ENCODE data around the gene TPM3. TPM values are rescaled to one million over a fixed set of nuclear protein-coding genes. Genes with fewer than 3 reads are reported as not detected.
A peak's percentile ranks its signal among the peaks of the same experiment; 100 is the strongest.

Gene TPM3
- total and polyA plus RNA-seq, 2 of the 8 experiments (the other 6 are each of a cell fraction or from before 2014, with no cell fraction given) = 278 to 572 TPM

DNA sequence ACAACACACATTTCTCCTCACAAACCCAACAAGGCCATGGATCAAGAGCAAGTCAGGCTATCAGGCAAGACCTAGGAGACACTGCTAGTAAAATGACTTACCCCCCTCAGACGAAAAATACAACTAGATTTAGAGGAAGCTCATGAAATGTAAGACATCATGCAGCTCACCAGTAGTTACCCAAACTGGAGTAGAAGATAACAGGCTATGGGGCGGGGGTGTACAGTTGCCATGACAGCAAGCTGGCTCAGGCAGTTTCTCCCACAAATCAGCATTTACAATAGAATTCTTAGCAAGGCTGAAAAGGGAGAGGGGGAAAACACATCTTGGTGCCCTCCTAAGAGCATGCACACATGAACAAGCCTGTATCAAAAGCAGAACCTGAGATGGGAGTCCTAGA lies 13.9 kb downstream of the TPM3 start:
- Histone ChIP-seq H2BK15ac (ENCODE audit: low read length) (no peak overlapping the region), H3K9ac (replicated peaks in 1 of 4; ENCODE audit: extremely low read depth in 1 of 4, low read depth in 3 of 4, low read length in 3 of 4) (no peak overlapping the region; a peak in 1 of 7 replicates), H2BK20ac (ENCODE audit: low read length) (no peak overlapping the region), H3K4me1 (replicated peaks in 1 of 4; ENCODE audit: control insufficient read depth in 3 of 4, insufficient read depth in 4 of 4, low read length in 3 of 4) (peaks cover 10 to 17% (median 14%) of the 10 kb centered on the region in 4 experiments), H2AFZ (ENCODE audit: low read length) (no peak overlapping the region), H3K18ac (ENCODE audit: extremely low read depth, low read length) (no peak overlapping the region), H3K23me2 (ENCODE audit: low read depth, low read length) (0 out of 2 replicates have a peak, but pooled peaks cover 4% of the 10 kb centered on the region), H4K5ac (ENCODE audit: insufficient read length, low read depth, low read length) (no peak overlapping the region), H3K4me2 (ENCODE audit: insufficient read depth in 1 of 2, low read depth in 2 of 2, low read length in 2 of 2) (peak overlapping the region; percentile 34 to 83; a peak in 3 of 4 replicates), H3K79me2 (ENCODE audit: control insufficient read depth in 1 of 2, insufficient read depth in 2 of 2, low read length in 2 of 2) (peaks cover 65 to 88% of the 10 kb centered on the region in 2 experiments), H3K4ac (replicated peaks; ENCODE audit: insufficient read length, low read depth, low read length) (no peak overlapping the region), H3K23ac (ENCODE audit: insufficient read length) (no peak overlapping the region), H3K27me3 (replicated peaks in 1 of 4; ENCODE audit: control insufficient read depth in 3 of 4, extremely low read depth in 1 of 4, insufficient read depth in 3 of 4, low read length in 3 of 4) (no peaks in the 10 kb centered on the region), H3K79me1 (ENCODE audit: low read depth, low read length) (peaks cover 21% of the 10 kb centered on the region), H2BK5ac (ENCODE audit: low read depth, low read length) (no peak overlapping the region), H3K27ac (ENCODE audit: low read depth, low read length) (no peak overlapping the region), H2BK120ac (replicated peaks; ENCODE audit: low read depth, low read length) (no peak overlapping the region), H3K14ac (ENCODE audit: insufficient read length) (no peak overlapping the region), H4K8ac (ENCODE audit: extremely low read depth, insufficient read depth, low read length) (no peak overlapping the region), H4K20me1 (replicated peaks in 1 of 2; ENCODE audit: control insufficient read depth in 1 of 2, insufficient read depth in 2 of 2, low read length in 2 of 2) (peaks cover 33 to 34% of the 10 kb centered on the region in 2 experiments), H3K56ac (replicated peaks; ENCODE audit: insufficient read length, low read depth, low read length) (no peak overlapping the region), H2BK12ac (ENCODE audit: low read depth, low read length) (no peak overlapping the region), H3K4me3 (ENCODE audit: extremely low read depth in 1 of 4, insufficient read depth in 2 of 4, low read depth in 3 of 4, low read length in 4 of 4) (0 out of 8 replicates have a peak overlapping the region, but pooled peaks of 1 of the 4 experiments have one; percentile 44), H3K9me3 (ENCODE audit: insufficient read depth in 2 of 2, low read depth in 1 of 2, low read length in 1 of 2) (no peaks in the 10 kb centered on the region), H4K91ac (replicated peaks; ENCODE audit: insufficient read length, low read length) (no peak overlapping the region), H2AK5ac (ENCODE audit: low read depth, low read length) (no peak overlapping the region), H3K36me3 (ENCODE audit: control insufficient read depth in 2 of 4, insufficient read depth in 4 of 4, low read length in 3 of 4) (peaks cover 8 to 33% (median 20%) of the 10 kb centered on the region in 4 experiments)
- ChIA-PET POLR2A (ENCODE audit: partially characterized antibody) (interaction anchor here (0.7 to 11.3 kb wide), 13 partner anchors 10 to 187 kb away, joined by 3 to 107 read pairs (median 4); partner anchors contain the start of genes NUP210L, RPS27 and UBAP2L), CTCF (ENCODE audit: partially characterized antibody) (interaction anchor here (0.6 to 2.0 kb wide), 4 partner anchors 20 to 194 kb away, joined by 4 to 9 read pairs (median 4); no protein-coding TSS in a partner anchor)
- no peak for FAIRE-seq
- DNase-seq (ENCODE audit: low read depth in 1 of 2, low spot score in 2 of 2) = no peak
- WGBS, 2 experiments (ENCODE audit: extremely low coverage in 1 of 2, insufficient coverage in 1 of 2, insufficient read length in 1 of 2, insufficient replicate concordance in 2 of 2, low coverage in 1 of 2, low lambda C conversion rate in 2 of 2, missing lambda C conversion rate in 1 of 2) = 75% methylated on average over 2 of the region's 2 CpGs; no CpG with 5 or more reads in 1 of the 2 experiments
- TF ChIP-seq, protein P1, sequence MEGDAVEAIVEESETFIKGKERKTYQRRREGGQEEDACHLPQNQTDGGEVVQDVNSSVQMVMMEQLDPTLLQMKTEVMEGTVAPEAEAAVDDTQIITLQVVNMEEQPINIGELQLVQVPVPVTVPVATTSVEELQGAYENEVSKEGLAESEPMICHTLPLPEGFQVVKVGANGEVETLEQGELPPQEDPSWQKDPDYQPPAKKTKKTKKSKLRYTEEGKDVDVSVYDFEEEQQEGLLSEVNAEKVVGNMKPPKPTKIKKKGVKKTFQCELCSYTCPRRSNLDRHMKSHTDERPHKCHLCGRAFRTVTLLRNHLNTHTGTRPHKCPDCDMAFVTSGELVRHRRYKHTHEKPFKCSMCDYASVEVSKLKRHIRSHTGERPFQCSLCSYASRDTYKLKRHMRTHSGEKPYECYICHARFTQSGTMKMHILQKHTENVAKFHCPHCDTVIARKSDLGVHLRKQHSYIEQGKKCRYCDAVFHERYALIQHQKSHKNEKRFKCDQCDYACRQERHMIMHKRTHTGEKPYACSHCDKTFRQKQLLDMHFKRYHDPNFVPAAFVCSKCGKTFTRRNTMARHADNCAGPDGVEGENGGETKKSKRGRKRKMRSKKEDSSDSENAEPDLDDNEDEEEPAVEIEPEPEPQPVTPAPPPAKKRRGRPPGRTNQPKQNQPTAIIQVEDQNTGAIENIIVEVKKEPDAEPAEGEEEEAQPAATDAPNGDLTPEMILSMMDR (IDR thresholded peaks at IDR 0.05; ENCODE audit: control extremely low read depth in 1 of 3, insufficient read depth in 1 of 3, low read depth in 1 of 3, low read length in 3 of 3) = no peak
- TF ChIP-seq POLR2A (IDR thresholded peaks at IDR 0.05; ENCODE audit: control extremely low read depth in 1 of 2, low read depth in 2 of 2, low read length in 2 of 2) (no peak), ZNF274 (IDR thresholded peaks at IDR 0.05; ENCODE audit: borderline replicate concordance, extremely low read depth, low read length) (no peak), SP1 (IDR thresholded peaks at IDR 0.05; ENCODE audit: low read depth, low read length) (no peak), ATF2 (IDR thresholded peaks at IDR 0.05; ENCODE audit: low read length) (no peak), YY1 (IDR thresholded peaks at IDR 0.05; ENCODE audit: low read depth, low read length) (no peak)
